Right lobe of liver (tissue), 4 donors: ENCODE results near the gene SNX10.

Experiments
- POLR2A ChIP-seq: fragments of 450-650 bp; IDR thresholded peaks from one replicate; pipeline ENCODE4 v1.6.1; 2017; ENCODE audit warnings: antibody characterized with exemption, mild to moderate bottlenecking
- TF ChIP-seq, protein P1 (sequence below), 4 donors: fragments of 200-600 bp in 3 of 4; fragments of 450-650 bp in 1 of 4; IDR thresholded peaks; one replicate each; pipeline versions ENCODE4 v1.5.1 to v1.8.0; 2016 to 2022; ENCODE audit warnings: antibody characterized with exemption in 4 of 4, mild to moderate bottlenecking in 2 of 4
- donor health status: DM: no; HTN: no; CAD: no.
- donor health status: DM: no; HTN: no; CAD: no.
- donor health status: DM: no; HTN: yes; CAD: no.

GRCh38 chr7:26367219-26367711, 75.6 kb downstream of the SNX10 start:
- TF ChIP-seq, protein P1, sequence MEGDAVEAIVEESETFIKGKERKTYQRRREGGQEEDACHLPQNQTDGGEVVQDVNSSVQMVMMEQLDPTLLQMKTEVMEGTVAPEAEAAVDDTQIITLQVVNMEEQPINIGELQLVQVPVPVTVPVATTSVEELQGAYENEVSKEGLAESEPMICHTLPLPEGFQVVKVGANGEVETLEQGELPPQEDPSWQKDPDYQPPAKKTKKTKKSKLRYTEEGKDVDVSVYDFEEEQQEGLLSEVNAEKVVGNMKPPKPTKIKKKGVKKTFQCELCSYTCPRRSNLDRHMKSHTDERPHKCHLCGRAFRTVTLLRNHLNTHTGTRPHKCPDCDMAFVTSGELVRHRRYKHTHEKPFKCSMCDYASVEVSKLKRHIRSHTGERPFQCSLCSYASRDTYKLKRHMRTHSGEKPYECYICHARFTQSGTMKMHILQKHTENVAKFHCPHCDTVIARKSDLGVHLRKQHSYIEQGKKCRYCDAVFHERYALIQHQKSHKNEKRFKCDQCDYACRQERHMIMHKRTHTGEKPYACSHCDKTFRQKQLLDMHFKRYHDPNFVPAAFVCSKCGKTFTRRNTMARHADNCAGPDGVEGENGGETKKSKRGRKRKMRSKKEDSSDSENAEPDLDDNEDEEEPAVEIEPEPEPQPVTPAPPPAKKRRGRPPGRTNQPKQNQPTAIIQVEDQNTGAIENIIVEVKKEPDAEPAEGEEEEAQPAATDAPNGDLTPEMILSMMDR (IDR thresholded peaks at IDR 0.05), result no peak
- peak; percentile 55 for TF ChIP-seq POLR2A
